ENCODE data around the gene PLCH1. TPM values are rescaled to one million over a fixed set of nuclear protein-coding genes. Genes with fewer than 3 reads are reported as not detected.

The PLCH1 gene
- total RNA-seq, 1 donor from 2014 or later: 20.9 TPM

DNA sequence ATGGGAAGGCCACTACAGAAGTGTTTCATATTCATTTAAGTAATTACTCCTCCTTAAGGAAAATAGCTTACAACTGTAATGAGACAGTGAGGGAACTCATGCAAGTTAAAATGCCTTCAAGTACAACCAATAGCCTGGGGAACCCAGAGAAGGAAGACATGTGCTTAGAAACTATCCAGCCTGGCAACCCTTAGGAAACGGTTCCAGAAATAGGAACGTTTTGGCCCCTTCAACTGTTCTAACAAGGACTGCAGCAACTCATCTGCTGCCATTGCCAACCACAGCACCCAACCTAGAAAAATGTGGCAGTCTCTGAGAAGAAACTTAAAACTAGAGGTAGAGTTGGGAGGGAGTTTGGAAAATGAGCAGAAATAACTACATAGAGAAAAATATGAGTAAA is 303.8 kb downstream of the PLCH1 start:
- DNase-seq (ENCODE audit: low spot score): no peak
- no peaks in the 10 kb centered on the region for H3K9me3 Mint-ChIP-seq (ENCODE audit: unreplicated experiment)
- H3K4me3 Mint-ChIP-seq (ENCODE audit: unreplicated experiment): no peak overlapping the region
- no peaks in the 10 kb centered on the region for H3K36me3 Mint-ChIP-seq (ENCODE audit: low read depth, unreplicated experiment)
- H3K4me1 Mint-ChIP-seq (ENCODE audit: unreplicated experiment): no peaks in the 10 kb centered on the region
- peaks cover 2% of the 10 kb centered on the region for H3K27me3 Mint-ChIP-seq (ENCODE audit: unreplicated experiment)
- TF ChIP-seq, protein P1, sequence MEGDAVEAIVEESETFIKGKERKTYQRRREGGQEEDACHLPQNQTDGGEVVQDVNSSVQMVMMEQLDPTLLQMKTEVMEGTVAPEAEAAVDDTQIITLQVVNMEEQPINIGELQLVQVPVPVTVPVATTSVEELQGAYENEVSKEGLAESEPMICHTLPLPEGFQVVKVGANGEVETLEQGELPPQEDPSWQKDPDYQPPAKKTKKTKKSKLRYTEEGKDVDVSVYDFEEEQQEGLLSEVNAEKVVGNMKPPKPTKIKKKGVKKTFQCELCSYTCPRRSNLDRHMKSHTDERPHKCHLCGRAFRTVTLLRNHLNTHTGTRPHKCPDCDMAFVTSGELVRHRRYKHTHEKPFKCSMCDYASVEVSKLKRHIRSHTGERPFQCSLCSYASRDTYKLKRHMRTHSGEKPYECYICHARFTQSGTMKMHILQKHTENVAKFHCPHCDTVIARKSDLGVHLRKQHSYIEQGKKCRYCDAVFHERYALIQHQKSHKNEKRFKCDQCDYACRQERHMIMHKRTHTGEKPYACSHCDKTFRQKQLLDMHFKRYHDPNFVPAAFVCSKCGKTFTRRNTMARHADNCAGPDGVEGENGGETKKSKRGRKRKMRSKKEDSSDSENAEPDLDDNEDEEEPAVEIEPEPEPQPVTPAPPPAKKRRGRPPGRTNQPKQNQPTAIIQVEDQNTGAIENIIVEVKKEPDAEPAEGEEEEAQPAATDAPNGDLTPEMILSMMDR (IDR thresholded peaks at IDR 0.05; ENCODE audit: unreplicated experiment): no peak
- H3K27ac Mint-ChIP-seq (ENCODE audit: unreplicated experiment): no peak overlapping the region

DNA sequence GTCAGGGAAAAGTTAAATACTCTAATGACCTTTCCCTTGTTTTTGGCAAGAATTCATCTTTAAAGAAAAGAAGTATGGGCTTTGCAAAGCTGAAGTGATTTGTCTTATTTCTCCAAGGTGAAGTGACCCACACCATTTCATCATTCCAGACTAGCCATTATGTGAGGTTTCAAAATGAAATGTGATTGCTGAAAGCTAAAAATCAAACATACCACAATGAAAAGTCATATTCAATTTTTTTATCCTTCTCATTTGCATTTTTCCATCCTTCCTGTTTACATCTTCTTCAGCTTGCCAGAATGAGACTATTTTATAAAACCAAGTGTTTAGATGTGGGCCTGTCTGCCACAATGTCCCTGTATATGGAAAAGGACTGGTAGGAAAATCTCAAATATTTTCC is 309.1 kb downstream of the PLCH1 start:
- H3K27ac Mint-ChIP-seq (ENCODE audit: unreplicated experiment): no peak overlapping the region
- H3K9me3 Mint-ChIP-seq (ENCODE audit: unreplicated experiment): no peaks in the 10 kb centered on the region
- TF ChIP-seq, protein P1 (IDR thresholded peaks at IDR 0.05; ENCODE audit: unreplicated experiment): no peak
- H3K27me3 Mint-ChIP-seq (ENCODE audit: unreplicated experiment): no peaks in the 10 kb centered on the region
- no peak overlapping the region for H3K4me3 Mint-ChIP-seq (ENCODE audit: unreplicated experiment)
- DNase-seq (ENCODE audit: low spot score): no peak
- H3K36me3 Mint-ChIP-seq (ENCODE audit: low read depth, unreplicated experiment): no peaks in the 10 kb centered on the region
- no peaks in the 10 kb centered on the region for H3K4me1 Mint-ChIP-seq (ENCODE audit: unreplicated experiment)

DNA sequence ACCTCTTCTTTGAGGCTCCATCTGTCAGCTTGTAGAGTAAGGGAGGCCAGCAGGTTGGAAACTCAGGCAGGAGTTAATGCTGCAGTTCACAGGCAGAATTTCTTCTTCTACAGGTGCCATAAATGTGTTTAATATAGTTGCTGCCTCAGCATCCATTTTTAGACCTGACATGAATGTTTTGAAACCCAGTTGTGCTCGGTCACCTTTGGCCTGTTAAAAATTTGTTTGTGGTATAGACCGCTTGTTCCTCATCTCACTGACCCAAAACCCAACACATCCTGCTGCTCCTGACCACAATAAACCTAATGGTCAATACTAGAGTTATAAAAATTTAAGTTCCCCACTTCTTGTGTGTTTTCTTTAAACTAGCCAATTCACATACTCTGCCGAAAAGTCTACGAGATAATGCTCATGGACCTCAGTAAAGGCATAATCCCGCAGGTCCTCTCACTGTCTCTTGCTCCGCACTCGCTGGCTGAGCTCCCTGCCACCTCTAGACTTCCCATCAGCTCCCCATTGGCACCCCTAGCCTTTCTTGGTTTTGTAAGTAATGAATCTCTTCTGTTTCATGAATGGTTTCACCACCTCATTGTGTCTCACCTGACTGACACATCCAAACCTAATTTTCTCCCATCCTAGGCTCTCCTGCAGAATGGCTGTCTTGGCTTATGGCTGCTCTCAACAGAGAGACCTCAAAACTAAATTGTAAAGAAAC is 312.9 kb downstream of the PLCH1 start:
- no peak overlapping the region for H3K27ac Mint-ChIP-seq (ENCODE audit: unreplicated experiment)
- H3K4me1 Mint-ChIP-seq (ENCODE audit: unreplicated experiment): no peaks in the 10 kb centered on the region
- peaks cover 7% of the 10 kb centered on the region for H3K9me3 Mint-ChIP-seq (ENCODE audit: unreplicated experiment)
- TF ChIP-seq, protein P1 (IDR thresholded peaks at IDR 0.05; ENCODE audit: unreplicated experiment): no peak
- no peak for DNase-seq (ENCODE audit: low spot score)
- H3K4me3 Mint-ChIP-seq (ENCODE audit: unreplicated experiment): no peak overlapping the region
- H3K36me3 Mint-ChIP-seq (ENCODE audit: low read depth, unreplicated experiment): peaks cover 2% of the 10 kb centered on the region
- no peaks in the 10 kb centered on the region for H3K27me3 Mint-ChIP-seq (ENCODE audit: unreplicated experiment)

DNA sequence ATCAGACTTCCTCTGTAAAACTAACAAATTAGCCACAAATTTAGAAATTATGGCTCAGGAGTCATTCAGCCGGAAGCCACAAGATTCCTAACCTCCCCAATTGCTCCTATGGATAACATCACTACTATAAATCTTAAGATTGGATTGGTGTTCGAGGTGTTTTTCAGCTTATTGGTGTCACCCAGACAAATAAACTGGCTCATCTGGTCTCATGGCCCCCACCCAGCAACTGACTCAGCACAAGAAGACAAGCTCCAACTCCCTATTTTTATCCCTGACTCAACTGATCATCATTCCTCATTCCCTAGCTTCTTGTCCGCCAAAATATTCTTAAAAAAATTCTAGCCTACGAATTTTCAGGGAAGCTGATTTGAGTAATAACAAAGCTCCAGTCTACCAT is 316.3 kb downstream of the PLCH1 start:
- Mint-ChIP-seq H3K9me3 (ENCODE audit: unreplicated experiment) (peaks cover 15% of the 10 kb centered on the region), H3K36me3 (ENCODE audit: low read depth, unreplicated experiment) (peaks cover 8% of the 10 kb centered on the region), H3K4me3 (ENCODE audit: unreplicated experiment) (no peak overlapping the region), H3K27ac (ENCODE audit: unreplicated experiment) (no peak overlapping the region), H3K27me3 (ENCODE audit: unreplicated experiment) (no peaks in the 10 kb centered on the region), H3K4me1 (ENCODE audit: unreplicated experiment) (no peaks in the 10 kb centered on the region)
- DNase-seq (ENCODE audit: low spot score): no peak
- TF ChIP-seq, protein P1 (IDR thresholded peaks at IDR 0.05; ENCODE audit: unreplicated experiment): no peak

DNA sequence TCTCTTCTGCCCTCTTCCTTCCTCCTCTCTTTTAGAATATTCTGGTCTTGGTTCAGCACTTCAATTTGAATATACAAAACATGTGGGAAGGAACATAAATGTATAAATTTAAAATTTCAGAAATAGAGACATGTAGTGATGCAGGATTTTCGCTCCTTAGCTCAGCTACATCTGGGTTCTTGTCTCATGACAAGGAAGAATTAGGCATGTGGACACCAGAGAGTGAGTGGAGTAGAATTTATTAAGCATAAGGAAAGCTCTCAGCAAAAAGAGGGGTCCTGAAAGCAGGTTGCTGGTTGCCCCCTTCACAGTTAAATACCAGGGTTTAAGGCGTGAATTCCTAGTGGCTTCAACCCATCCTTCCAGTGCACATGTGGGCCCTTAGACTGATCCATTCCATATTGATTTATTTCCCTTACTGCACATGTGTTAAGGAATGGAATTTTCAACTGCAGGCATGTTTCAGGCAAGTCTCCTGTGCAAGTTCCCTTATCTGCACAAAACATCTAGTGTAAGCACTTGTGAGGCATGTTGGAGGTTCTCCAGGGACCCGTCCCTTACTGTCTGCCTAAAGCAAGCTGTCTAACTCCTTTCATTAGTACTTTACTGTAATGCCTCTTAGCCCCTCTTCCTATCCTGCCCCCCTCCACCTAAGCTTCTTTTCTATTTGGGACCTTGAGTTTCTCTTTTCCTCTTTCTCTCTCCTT is 318.2 kb downstream of the PLCH1 start:
- TF ChIP-seq, protein P1 (IDR thresholded peaks at IDR 0.05; ENCODE audit: unreplicated experiment): no peak
- DNase-seq (ENCODE audit: low spot score): no peak
- H3K27ac Mint-ChIP-seq (ENCODE audit: unreplicated experiment): no peak overlapping the region
- peaks cover 8% of the 10 kb centered on the region for H3K36me3 Mint-ChIP-seq (ENCODE audit: low read depth, unreplicated experiment)
- no peak overlapping the region for H3K4me3 Mint-ChIP-seq (ENCODE audit: unreplicated experiment)
- H3K27me3 Mint-ChIP-seq (ENCODE audit: unreplicated experiment): no peaks in the 10 kb centered on the region
- H3K4me1 Mint-ChIP-seq (ENCODE audit: unreplicated experiment): peaks cover 4% of the 10 kb centered on the region
- H3K9me3 Mint-ChIP-seq (ENCODE audit: unreplicated experiment): peaks cover 15% of the 10 kb centered on the region

All from endothelial cell (in vitro differentiated cells).